ENCODE data around the gene TIAM2.

Gene TIAM2

GRCh38 chr6:154995254-154996015 lies at the start of gene TIAM2:
TIAM2 (plus strand) TSS chr6:154995315; CDS start chr6:155129224, 133,909 bp downstream.
- Histone ChIP-seq H3K4me3 (ENCODE audit: low read length) (peak within 1 kb of the TSS; percentile 80), H3K9me3 (ENCODE audit: insufficient read depth, low read depth, low read length) (no peaks in the 10 kb centered on the region), H3K27ac (ENCODE audit: low read length) (no peak within 1 kb of the TSS), H3K36me3 (ENCODE audit: insufficient read depth, low read depth, low read length) (no peaks in the 10 kb centered on the region), H3K9ac (ENCODE audit: low read depth, low read length) (peak within 1 kb of the TSS; percentile 85), H3K4me1 (ENCODE audit: insufficient read depth, low read length) (peaks cover 12% of the 10 kb centered on the region), H3K27me3 (ENCODE audit: insufficient read depth, low read length) (peaks cover 25% of the 10 kb centered on the region)

DNA sequence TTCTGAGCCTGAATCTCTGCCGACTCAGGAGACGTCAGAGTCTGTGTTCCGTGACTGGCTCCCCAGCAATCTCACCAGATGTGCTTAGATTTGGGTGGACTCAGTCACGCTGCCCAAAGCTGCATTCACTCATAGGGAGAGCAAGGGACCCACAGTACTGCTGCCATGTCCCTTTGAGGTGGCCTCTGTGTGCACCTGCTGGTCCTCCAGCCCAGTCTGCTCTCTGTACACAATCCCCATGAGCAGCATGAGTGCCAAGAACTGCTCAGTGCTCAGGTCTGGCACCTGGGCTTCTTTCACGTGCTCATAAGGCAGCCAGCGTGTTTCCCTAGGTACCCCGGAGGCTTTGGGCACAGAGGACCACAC lies 44.2 kb upstream of the TIAM2 start:
- no peak overlapping the region for H3K9ac ChIP-seq (ENCODE audit: low read depth, low read length)
- H3K9me3 ChIP-seq (ENCODE audit: insufficient read depth, low read depth, low read length) = no peaks in the 10 kb centered on the region
- H3K36me3 ChIP-seq (ENCODE audit: insufficient read depth, low read depth, low read length) = no peaks in the 10 kb centered on the region
- H3K4me3 ChIP-seq (ENCODE audit: low read length) = no peak overlapping the region
- H3K4me1 ChIP-seq (ENCODE audit: insufficient read depth, low read length) = no peaks in the 10 kb centered on the region
- no peak overlapping the region for H3K27ac ChIP-seq (ENCODE audit: low read length)
- H3K27me3 ChIP-seq (ENCODE audit: insufficient read depth, low read length) = no peaks in the 10 kb centered on the region

GRCh38 chr6:154951345-154952200 lies 43.5 kb upstream of the TIAM2 start:
- Histone ChIP-seq H3K27ac (ENCODE audit: low read length) (no peak overlapping the region), H3K9ac (ENCODE audit: low read depth, low read length) (no peak overlapping the region), H3K4me3 (ENCODE audit: low read length) (no peak overlapping the region), H3K4me1 (ENCODE audit: insufficient read depth, low read length) (no peaks in the 10 kb centered on the region), H3K9me3 (ENCODE audit: insufficient read depth, low read depth, low read length) (no peaks in the 10 kb centered on the region), H3K27me3 (ENCODE audit: insufficient read depth, low read length) (no peaks in the 10 kb centered on the region), H3K36me3 (ENCODE audit: insufficient read depth, low read depth, low read length) (no peaks in the 10 kb centered on the region)

- H3K36me3 ChIP-seq (ENCODE audit: insufficient read depth, low read depth, low read length) = no peaks in the 10 kb centered on the region
- H3K9me3 ChIP-seq (ENCODE audit: insufficient read depth, low read depth, low read length) = no peaks in the 10 kb centered on the region
- no peak overlapping the region for H3K4me3 ChIP-seq (ENCODE audit: low read length)
- H3K9ac ChIP-seq (ENCODE audit: low read depth, low read length) = no peak overlapping the region
- H3K27ac ChIP-seq (ENCODE audit: low read length) = no peak overlapping the region
- no peaks in the 10 kb centered on the region for H3K27me3 ChIP-seq (ENCODE audit: insufficient read depth, low read length)
- 0 out of 2 replicates have a peak, but pooled peaks cover 4% of the 10 kb centered on the region for H3K4me1 ChIP-seq (ENCODE audit: insufficient read depth, low read length)
Observed at GRCh38 chr6:154953644-154954043, 41.5 kb upstream of the TIAM2 start.

GRCh38 chr6:154954347-154954746 lies 40.8 kb upstream of the TIAM2 start:
- Histone ChIP-seq H3K27me3 (ENCODE audit: insufficient read depth, low read length) (no peaks in the 10 kb centered on the region), H3K9ac (ENCODE audit: low read depth, low read length) (no peak overlapping the region), H3K36me3 (ENCODE audit: insufficient read depth, low read depth, low read length) (no peaks in the 10 kb centered on the region), H3K4me3 (ENCODE audit: low read length) (no peak overlapping the region), H3K9me3 (ENCODE audit: insufficient read depth, low read depth, low read length) (no peaks in the 10 kb centered on the region), H3K27ac (ENCODE audit: low read length) (no peak overlapping the region), H3K4me1 (ENCODE audit: insufficient read depth, low read length) (0 out of 2 replicates have a peak, but pooled peaks cover 4% of the 10 kb centered on the region)

GRCh38 chr6:154956771-154957522 lies 38.2 kb upstream of the TIAM2 start:
- no peak overlapping the region for H3K4me3 ChIP-seq (ENCODE audit: low read length)
- H3K9ac ChIP-seq (ENCODE audit: low read depth, low read length) = no peak overlapping the region

DNA sequence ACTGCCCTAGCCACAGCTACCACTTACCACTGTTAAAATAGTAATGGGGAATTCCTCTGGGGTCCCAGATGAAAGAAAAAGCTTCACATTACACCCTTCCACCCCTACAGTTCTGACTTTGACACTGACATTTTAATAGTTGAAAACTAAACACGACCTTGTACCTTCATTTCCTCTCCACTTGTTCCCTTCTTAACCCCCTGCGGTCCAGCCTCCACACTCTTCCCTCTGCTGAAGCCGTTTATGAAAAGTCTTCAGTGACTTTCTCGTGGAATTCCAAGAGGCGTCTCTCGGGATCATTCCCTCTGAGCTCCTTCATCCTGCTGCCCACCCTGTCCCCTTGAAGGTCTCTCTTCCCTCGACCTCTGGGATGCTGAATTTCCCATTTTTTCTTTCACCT lies 36.6 kb upstream of the TIAM2 start:
- H3K27ac ChIP-seq (ENCODE audit: low read length) = no peak overlapping the region
- H3K9me3 ChIP-seq (ENCODE audit: insufficient read depth, low read depth, low read length) = no peaks in the 10 kb centered on the region
- H3K4me1 ChIP-seq (ENCODE audit: insufficient read depth, low read length) = 0 out of 2 replicates have a peak, but pooled peaks cover 4% of the 10 kb centered on the region
- H3K27me3 ChIP-seq (ENCODE audit: insufficient read depth, low read length) = no peaks in the 10 kb centered on the region
- H3K36me3 ChIP-seq (ENCODE audit: insufficient read depth, low read depth, low read length) = no peaks in the 10 kb centered on the region
- H3K9ac ChIP-seq (ENCODE audit: low read depth, low read length) = no peak overlapping the region
- H3K4me3 ChIP-seq (ENCODE audit: low read length) = no peak overlapping the region

More at GRCh38 chr6:154956771-154957522, 38.2 kb upstream of the TIAM2 start:
- Histone ChIP-seq H3K27ac (ENCODE audit: low read length) (no peak overlapping the region), H3K4me1 (ENCODE audit: insufficient read depth, low read length) (0 out of 2 replicates have a peak, but pooled peaks cover 4% of the 10 kb centered on the region), H3K9me3 (ENCODE audit: insufficient read depth, low read depth, low read length) (no peaks in the 10 kb centered on the region), H3K36me3 (ENCODE audit: insufficient read depth, low read depth, low read length) (no peaks in the 10 kb centered on the region), H3K27me3 (ENCODE audit: insufficient read depth, low read length) (no peaks in the 10 kb centered on the region)

- H3K9me3 ChIP-seq (ENCODE audit: insufficient read depth, low read depth, low read length) = no peaks in the 10 kb centered on the region
- H3K27ac ChIP-seq (ENCODE audit: low read length) = no peak overlapping the region
- no peak overlapping the region for H3K4me3 ChIP-seq (ENCODE audit: low read length)
- no peak overlapping the region for H3K9ac ChIP-seq (ENCODE audit: low read depth, low read length)
- H3K27me3 ChIP-seq (ENCODE audit: insufficient read depth, low read length) = no peaks in the 10 kb centered on the region
- H3K36me3 ChIP-seq (ENCODE audit: insufficient read depth, low read depth, low read length) = no peaks in the 10 kb centered on the region
- 0 out of 2 replicates have a peak, but pooled peaks cover 4% of the 10 kb centered on the region for H3K4me1 ChIP-seq (ENCODE audit: insufficient read depth, low read length)
Observed at GRCh38 chr6:154960299-154960843, 34.7 kb upstream of the TIAM2 start.

DNA sequence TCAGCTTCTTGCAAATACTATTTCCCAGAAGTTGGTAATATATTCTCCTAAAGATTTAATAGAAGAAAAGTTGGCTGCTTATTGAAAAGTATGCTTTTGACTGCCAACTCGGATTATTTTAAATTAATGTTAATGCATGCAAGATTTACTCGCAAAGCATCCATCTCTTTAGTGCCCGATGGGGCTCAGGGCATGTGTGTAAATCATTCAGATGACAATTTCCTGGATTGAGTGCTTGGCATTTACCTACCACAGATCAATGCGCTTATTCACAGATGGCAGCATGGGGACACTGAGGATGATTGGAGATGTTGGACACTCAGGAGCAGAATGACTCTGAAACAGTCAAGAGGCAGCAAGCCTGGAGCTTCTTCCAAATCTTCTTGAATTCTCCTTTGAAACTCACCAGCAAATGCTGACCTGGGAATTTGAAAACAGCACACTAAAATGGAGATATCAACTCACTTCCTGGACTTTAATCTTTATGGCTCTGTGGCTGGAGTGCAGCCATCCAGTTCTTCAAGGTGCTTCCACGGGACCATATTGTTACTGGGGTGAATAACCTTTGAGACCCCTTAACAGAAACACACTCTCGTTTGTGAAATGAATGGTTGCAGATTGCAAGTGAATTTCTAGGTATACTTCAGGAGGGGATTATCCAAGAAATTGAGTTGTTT lies 34.1 kb upstream of the TIAM2 start:
- Histone ChIP-seq H3K27me3 (ENCODE audit: insufficient read depth, low read length) (no peaks in the 10 kb centered on the region), H3K27ac (ENCODE audit: low read length) (no peak overlapping the region), H3K4me1 (ENCODE audit: insufficient read depth, low read length) (0 out of 2 replicates have a peak, but pooled peaks cover 4% of the 10 kb centered on the region), H3K9me3 (ENCODE audit: insufficient read depth, low read depth, low read length) (no peaks in the 10 kb centered on the region), H3K9ac (ENCODE audit: low read depth, low read length) (no peak overlapping the region), H3K4me3 (ENCODE audit: low read length) (no peak overlapping the region), H3K36me3 (ENCODE audit: insufficient read depth, low read depth, low read length) (no peaks in the 10 kb centered on the region)

- no peak overlapping the region for H3K4me3 ChIP-seq (ENCODE audit: low read length)
- no peak overlapping the region for H3K27ac ChIP-seq (ENCODE audit: low read length)
- H3K9ac ChIP-seq (ENCODE audit: low read depth, low read length) = no peak overlapping the region
- no peaks in the 10 kb centered on the region for H3K27me3 ChIP-seq (ENCODE audit: insufficient read depth, low read length)
- no peaks in the 10 kb centered on the region for H3K9me3 ChIP-seq (ENCODE audit: insufficient read depth, low read depth, low read length)
- H3K36me3 ChIP-seq (ENCODE audit: insufficient read depth, low read depth, low read length) = no peaks in the 10 kb centered on the region
- H3K4me1 ChIP-seq (ENCODE audit: insufficient read depth, low read length) = 0 out of 2 replicates have a peak, but pooled peaks cover 4% of the 10 kb centered on the region
Observed at GRCh38 chr6:154962753-154963152, 32.4 kb upstream of the TIAM2 start.

Data from iPS-20b (cell line).